Activated CD8-positive, alpha-beta memory T cell treated with anti-CD3 and anti-CD28 coated beads for 48 hours (primary cell): ENCODE data around the gene MLC1.
"Not testable (repeated sequence)": the region's sequence is repeated elsewhere in the genome, so short reads cannot be mapped to it uniquely, and the experiment has no call there.

Source experiments
- DNase-seq, 3 experiments: peaks; one replicate each; pipeline ENCODE4 v3.0.0-alpha.2; 2020; ENCODE audit warnings: low read depth in 2 of 3, low spot score in 2 of 3

MLC1 gene

DNA sequence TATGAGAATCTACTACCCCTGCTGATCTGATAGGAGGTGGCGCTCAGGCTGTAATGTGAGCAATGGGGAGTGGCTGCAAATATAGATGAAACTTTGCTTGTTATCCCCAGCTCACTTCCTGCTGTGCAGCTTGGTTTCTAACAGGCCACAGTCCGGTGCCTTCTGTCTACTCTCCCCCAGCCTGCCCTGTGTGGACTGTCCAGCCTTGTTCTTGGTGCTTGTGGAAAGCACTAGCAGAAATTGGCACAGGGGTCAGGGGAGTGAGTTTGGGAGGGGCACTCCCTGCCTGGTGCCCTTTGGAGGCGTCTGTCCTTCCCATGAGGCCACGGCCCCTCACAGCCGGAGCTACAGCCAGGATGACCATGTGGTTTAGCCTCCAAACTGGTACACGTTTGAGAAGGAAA is 18.9 kb upstream of the MLC1 start:
- DNase-seq: no peak

DNA sequence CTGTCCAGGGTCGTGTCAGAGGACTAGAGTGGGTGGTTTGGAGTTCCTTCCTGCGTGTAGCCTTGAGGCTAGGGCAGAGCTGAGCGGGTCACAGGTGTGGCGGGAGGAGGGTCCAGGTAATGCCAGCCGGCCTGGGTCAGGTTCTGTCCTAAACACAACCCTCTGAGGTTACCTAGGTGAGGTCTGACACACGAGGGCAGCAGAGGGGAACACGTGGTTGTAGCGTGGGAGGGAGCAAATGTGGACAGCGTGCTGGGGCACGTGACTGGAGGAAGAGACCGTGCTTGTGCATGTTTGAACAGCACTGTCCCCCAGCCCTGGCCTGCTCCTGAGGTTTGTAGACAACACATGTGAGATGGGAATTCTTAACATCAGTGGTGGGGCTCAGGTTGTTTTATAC is 17.7 kb upstream of the MLC1 start:
- DNase-seq: no peak

DNA sequence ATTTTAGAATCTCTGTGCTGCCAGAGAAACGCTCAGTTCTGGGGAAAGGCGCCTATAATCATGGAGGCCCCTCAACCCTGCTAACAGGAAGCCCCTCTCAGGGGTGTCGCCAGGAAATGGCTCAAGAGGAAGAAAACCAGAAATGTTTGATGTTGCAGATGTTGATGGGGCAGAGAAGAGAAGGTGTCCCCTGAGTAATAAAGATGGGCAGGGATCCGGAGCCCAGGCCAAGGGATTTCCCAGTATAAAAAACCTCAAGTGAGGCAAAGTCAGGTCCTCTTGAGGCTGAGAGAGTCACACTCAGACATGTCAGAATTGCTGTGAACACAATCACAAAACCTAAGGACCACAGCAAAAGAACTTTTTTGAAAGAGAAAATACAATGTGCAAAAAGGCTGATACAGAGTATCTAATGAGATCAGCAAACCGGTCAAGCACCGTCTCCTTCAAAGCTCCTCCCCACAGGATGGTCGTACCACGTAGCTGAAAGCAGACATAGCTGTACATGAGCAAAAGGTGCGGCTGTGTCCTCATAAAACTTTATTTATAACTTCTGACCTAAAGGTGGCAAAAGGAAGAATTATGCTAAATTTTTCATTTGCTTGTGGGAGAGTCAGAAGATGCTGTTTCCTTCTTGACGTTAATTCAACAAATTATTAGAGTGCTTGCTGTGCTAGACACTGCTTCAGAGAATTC is 16.8 kb upstream of the MLC1 start:
- DNase-seq: no peak

DNA sequence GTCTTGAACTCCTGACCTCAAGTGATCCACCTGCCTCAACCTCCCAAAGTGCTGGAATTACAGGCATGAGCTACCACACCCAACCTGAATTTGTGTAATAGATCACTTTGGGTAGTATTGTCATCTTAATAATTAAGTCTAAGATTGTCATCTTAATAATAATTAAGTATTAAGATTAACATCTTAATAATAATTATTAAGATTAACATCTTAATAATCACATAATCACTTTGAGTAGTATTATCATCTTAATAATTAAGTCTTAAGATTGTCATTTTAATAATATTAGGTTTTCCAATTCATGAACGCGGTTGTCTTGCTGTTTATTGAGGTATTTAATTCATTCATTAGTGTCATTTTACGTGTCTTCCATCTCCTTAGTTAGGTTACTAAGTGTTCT is 12.8 kb upstream of the MLC1 start:
- no peak for DNase-seq

DNA sequence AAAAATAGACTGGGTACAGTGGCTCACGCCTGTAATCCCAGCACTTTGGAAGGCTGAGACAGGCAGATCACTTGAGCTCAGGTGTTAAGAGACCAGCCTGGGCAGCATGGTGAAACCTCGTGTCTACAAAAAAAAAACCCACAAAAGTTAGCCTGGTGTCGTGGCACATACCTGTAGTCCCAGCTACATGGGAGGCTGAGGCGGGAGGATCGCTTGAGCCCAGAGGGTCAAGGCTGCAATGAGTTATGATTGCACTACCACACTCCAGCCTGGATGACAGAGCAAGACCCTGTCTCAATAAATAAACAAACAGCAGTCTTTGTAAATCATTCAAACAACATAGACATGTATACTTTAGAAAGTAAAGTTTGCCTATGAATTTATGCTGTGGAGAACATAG is 7.1 kb upstream of the MLC1 start:
- no peak for DNase-seq

DNA sequence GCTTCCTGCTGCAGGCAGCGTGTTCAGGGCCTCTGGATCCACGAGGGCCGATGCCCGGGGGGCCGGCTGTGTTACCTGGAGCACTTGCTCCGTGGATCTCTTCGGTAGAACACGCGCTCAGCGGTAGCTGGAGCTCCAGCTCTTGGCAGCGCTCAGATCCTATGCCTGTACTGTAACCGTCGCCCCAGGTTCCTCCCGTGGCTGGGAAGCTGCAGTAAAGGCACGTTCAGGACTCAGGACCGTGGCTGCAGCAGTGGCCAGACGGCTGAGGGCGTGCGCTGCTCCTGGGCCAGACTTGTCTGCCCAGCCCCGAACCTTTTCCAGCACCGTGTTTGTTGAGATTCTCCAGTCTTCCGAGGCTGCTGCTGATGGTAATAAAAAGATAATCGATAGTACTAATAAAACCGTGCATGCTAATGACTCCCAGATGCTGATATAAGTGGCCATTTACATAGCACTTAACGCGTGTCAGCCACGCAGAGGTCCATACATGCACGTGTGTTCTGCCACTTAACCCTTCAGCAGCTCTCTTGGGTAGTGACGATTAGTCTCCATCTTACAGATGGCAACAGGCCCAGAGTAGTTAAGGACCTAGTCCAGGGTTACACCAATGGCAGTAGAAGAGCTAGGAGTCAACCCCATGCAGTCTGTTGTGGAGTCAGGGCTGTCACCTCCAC is 6.0 kb upstream of the MLC1 start:
- DNase-seq: no peak

DNA sequence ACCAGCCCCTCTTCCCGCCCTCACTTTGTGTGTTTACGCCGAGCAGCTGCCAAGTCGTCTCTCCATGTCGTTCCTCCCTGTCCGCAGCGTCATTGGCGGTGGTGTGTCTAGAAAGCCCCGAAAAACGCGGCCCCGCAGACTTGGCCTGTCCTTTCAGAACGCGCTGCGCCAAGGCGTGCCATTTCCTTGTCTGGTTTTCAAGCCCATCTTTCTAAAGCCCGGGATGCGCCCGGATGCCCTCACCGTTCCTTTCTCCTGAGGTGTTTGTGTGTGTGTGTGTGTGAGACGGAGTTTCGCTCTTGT is 5.1 kb upstream of the MLC1 start:
- no peak for DNase-seq

DNA sequence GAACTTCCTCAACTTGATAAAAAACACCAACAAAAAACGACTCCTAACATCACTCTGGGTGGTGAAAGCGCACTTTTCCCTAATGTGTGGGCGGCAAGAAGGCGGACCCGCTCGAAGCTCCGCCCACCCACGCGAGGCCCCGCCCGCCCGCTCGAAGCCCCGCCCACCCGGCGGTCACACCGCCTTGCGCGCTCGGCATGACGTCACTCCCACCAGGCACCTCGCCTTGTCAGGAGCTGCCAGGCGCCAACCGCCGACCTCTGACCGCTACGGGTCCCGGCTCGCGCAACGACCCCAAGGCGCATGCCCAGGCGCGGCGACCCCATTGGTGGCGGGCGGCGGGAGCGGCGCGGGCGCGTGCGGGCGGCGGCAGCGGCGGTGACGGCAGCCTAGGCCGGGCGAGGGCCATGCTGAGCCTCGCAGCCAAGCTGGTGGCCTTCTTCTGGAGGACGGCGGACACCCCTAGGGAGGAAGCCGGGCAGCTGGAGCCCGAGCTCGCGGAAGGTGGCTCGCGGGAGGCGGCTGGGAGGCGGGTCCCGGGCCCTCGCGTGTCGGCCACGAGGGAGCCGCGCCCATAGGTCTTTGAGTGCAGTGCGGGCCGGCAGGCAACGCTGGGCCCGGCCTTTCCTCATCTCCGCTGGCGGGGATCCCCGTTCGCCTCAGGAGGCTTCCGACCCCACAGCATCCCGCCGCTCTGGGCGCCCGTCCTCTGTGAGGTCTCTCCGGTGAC is 4.6 kb upstream of the MLC1 start, which contains the start of gene MOV10L1:
TSS of gene MOV10L1 (plus strand) at position 325 of the 730 bp plus-strand sequence. CDS start at position 408, 83 bp downstream.
- no peak for DNase-seq

DNA sequence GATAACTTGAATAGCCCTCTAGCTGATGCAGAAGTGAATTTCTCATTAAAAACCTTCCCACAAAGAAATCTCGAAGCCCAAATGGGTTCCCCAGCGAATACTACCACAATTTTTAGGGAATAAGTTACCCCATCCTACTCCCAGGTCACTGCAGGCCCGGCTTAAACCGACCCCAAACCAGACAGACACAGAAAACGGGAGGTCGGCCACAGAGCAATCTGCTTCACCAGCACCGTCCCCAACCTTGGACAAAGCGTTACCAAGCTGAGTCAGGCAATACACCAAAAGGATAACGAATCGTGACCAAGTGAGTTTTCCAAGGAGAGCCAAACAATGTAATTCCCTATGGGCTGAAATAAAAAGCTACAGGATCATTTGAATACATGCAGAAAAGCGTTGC is 4.0 kb upstream of the MLC1 start:
- no peak for DNase-seq

DNA sequence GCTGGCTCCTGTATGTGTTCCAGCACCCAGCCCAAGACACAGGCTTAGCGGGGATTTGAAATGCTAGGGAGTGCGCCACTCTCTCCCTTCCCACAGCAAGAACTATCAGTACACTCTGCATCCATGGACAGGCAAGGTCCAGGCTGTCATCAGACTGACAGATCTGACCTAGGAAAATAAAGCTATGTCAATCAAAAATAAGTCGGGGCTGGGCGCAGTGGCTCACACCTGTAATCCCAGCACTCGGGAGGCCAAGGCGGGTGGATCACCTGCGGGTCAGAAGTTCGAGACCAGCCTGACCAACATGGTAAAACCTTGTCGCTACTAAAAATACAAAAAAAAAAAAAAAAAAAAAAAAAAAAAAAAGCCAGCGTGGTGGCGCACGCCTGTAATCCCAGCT is 2.9 kb upstream of the MLC1 start:
- no peak for DNase-seq

DNA sequence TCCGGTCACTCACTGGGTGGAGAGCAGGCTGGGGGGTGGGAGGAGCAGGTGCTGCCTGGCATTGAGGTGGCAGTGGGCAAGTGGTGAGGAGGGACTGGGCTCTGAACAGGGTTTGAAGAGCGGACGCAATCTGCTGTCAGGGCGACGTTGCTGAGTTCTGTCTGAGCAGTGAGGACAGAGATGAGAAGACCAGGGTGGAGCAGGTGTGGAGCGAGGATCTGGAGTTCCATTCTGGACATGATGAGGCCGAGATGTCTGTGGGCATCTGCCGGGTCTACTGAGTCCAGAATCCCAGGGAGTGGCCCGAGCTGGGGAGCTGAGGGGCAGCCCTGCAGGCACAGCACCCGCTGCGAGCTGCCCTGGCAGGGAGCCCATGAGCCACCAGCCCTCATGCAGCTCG is 2.4 kb upstream of the MLC1 start:
- DNase-seq: no peak

DNA sequence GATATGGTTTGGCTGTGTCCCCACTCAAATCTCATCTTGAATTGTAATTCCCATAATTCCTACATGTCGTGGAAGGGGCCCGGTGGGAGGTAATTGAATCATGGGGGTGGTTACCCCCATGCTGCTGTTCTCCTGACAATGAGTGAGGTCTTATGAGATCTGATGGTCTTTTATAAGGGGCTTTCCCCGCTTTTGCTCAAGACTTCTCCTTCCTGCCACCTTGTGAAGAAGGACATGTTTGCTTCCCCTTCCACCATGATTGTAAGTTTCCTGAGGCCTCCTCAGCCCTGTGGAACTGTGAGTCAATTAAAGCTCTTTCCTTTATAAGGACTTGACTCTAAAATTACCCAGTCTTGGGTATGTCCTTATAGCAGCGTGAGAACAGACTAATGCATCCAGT is 1.7 kb upstream of the MLC1 start:
- DNase-seq: not testable (repeated sequence)

DNA sequence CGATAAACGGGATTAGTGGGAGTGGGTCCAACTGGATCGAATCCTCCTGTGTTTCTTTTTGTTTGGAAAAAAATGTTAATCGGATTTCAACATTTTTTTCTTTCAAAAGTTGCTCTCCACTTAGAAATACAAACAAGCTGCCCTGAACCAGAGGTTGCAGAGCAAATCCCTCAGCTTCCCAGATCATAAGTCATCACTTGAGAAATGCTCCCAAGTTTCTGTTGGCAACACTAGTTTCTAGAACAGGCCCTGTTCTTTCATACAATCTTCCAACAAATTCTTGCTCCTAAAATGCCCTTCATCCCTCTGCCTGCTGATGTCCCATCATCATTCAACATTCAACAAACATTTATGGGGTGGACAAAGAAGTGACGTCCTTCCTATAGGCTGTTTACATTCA is 1.3 kb upstream of the MLC1 start:
- no peak for DNase-seq

DNA sequence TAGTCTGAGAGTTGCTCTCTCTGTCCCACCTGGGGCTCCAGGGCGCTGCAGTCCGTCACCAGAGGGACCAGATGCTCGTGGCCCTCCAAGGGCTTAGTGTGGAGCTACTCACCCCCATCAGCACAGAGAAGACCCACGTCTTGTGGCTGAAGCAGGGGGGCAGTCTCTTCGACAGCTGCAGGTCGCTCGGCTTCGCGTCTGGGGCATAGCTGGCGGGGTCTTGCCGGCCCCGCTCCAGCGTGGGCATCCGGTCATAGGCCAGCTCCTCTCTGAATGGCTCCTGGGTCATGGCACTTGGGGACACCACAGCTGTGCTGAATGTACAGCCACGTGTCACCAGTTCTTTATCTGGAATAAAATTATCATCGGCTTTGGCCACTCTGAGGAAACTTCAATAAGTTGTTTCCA is 608 bp downstream of the MLC1 start:
- no peak for DNase-seq

DNA sequence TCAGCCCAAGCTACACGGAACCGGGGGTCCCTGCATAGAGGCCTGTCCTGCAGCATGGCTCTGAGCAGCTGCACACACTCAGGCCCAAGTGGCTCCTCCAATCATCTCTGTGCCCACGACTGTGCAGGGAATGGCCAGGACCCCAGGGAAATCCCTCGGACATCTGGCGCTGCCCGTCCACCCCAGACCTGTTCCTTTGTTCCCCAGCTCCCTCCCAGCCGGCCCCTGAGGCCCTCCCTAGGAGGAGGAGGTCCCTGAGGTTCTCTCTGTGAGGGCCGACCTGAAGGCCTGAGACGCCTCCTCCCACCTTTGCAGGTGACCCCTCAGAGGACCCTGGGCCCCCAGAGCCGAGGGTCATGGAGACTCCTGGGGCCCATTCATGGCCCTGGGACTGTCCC is 1.1 kb downstream of the MLC1 start:
- DNase-seq: no peak

DNA sequence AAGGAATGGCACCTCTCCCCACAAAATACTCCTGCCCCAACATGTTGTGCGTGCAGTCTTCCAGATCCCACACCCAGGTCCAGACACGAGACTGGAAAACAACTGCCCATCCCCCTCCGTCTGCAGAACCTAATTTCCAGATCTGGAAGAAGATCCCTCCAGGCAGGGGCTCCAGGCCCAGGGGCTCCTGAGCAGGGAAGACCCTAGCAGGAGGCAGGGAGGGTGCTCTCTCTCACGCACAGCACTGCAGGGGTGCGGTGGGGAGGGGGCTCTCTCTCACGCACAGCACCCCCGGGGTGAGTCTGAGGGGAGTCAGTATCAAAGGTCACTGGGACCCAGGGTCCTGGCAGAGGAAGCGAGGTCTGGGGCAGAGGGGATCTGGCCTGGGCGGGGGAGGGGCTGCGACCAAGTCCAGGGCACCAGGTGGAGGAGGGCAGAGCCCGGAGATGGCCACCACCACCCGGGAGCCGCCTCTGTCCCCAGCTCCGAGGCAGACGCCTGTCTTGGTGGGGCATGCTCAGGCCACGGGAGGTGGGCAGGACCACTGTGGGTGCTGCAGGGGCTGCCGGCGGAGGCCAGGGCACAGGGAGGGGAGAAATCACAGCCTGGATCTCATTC is 1.7 kb downstream of the MLC1 start:
- DNase-seq: no peak

DNA sequence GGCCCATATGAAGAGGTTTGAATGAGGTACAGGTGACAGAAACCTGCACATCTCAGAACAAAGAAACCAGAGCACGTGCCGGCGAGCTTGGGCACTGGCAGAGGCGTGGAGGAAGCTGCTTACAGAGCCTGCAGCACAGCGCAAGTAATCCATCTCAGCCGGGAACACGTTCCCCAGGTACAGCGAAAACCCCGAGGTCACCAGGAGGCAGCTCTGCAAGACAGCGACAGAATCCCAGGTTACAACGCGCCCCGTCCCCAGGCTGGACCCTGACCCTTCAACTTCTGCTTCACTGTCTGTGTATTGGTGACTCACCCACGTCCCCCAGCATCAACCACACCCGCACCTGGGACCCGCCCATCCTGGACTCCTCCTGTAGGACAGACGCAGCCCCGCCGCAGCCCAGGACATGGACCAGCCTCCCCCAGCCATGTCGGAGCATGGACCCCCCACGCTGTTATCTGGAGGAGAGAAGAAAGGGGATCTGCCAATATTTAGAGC is 2.2 kb downstream of the MLC1 start:
- DNase-seq: no peak

DNA sequence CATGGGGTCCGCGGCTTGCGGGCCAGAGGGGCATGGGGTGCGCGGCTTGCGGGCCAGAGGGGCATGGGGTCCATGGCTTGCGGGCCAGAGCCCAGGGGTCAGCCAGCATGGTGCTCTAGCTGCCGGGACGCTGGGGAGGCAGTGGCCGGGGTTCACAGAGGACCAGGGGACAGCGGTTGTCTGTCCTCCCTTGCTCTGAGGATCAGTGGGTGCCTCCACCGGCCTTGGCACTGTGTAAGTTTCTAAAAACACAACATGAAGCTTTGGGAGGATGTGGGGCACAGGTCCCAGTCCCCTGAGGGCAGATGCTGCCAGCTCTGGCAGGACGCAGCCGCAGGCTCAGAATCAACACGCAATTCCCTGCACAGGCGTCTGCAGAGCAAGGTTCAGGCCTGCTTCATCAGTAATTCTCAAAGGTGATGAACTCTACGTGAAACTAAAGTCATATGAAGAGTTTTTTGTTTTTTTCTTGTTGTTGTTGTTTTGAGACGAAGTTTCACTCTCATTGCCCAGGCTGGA is 3.0 kb downstream of the MLC1 start:
- no peak for DNase-seq

DNA sequence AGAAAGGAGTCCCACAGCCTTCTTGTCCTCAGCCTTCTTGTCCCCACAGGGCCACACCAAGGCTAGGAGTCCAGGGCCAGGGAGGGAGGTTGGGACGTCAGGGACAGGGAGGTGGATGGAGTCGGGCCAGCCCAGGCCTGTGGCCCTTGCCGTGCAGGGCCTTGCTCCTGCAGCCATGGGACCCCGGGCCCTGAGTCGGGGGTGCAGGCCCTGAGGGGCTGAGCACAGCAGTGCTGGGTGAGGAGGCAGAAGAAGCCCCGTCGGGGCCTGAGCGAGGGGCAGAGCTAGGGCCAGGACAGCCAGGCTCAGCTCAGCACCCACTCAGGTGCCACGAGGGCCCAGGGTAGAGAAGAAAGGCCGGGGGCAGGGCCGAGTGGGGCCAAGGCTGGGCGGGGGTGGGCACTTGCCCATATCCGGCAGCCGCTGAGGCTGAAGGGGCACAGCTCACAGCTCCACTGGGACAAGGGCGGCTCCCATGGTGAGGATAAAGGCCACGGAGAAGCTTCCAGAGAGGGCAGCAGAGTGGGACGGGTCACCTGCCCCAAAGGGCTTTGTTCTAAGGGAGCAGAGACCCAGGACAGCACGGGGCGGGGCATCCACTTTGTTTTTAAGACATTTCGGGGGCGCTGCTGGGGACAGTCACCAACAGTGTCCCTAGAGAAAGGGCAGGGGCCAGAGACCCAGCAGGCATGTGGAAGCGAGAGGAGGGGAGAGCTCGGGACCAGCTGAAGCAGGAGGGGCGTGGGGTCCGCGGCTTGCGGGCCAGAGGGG is 3.6 kb downstream of the MLC1 start:
- no peak for DNase-seq

DNA sequence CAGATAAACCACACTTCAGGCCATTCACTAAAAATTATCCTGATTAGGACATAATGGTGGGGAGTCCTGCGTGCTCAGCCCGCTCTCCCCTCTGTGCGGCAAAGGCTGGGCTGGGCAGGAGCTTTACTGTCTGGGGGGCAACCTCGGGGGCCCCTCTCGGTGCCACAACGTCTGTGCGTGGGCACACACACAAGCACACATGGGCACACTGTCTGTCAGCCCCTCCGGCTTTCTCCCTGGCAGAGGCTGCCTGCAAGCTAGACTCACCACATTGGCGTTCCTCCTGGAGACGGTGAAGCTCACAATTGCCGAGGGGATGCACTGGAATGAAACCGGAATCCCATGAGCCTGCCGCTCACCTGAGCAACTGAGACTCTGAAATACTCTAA is 5.2 kb downstream of the MLC1 start:
- DNase-seq: no peak

DNA sequence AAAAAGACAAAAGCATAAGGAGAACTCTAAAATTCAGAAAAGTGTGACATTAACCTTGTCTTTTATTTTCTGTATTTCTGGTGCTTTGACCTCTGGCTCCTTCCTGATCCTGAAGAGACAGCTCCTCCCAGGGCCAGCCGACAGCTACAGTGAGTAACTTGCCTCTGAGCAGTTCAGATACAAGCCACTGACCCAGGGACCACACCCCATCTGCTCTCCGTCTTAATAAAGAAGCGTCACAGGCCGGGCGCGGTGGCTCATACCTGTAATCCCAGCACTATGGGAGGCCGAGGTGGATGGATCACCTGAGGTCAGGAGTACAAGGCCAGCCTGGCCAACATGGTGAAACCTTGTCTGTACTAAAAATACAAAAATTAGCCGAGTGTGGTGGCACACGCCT is 6.5 kb downstream of the MLC1 start:
- no peak for DNase-seq
